Umbilical cord (tissue), 2 donors: Measurements from ENCODE around the gene CEACAM19. TPM values are rescaled to one million over a fixed set of nuclear protein-coding genes. Genes with fewer than 3 reads are reported as not detected.

Source experiments
- DNase-seq: peaks from one replicate; pipeline ENCODE4 v3.0.0-alpha.2; 2015; ENCODE audit warnings: low spot score
- total RNA-seq: library from RNA; depleted of rRNA; stranded (reverse); fragments of >200 nt; gene quantifications from one replicate; pipeline ENCODE4 v1.2.3, GENCODE V29; 2014; ENCODE audit warnings: low replicate concordance; ENCODE audit not compliant: insufficient read depth

The CEACAM19 gene
- total RNA-seq, 1 donor from 2014 or later: not detected

- no peak for DNase-seq
These were observed 51.1 kb downstream of the CEACAM19 start for GRCh38 chr19:44722131-44723121.

GRCh38 chr19:44723299-44723951 is 52.1 kb downstream of the CEACAM19 start:
- no peak for DNase-seq

DNA sequence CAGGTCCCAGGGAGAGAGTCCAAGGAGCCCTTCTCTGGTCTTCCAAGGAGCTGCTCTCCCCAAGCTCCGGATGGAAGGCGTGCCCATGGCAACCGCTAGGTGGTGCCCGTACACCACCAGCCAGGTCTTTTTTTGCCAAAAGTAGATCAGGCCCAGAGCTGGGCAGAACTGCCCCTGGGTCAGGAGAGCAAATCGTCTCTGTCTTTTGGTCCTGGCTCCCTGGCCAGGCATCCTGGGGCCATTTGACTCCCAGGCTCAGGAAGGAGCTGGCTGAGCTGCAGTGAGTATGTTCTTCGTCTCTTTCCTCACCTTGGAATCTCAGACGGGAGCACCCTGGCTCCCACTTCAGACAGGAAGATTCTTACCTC is 52.7 kb downstream of the CEACAM19 start:
- DNase-seq: peak; percentile 81

DNA sequence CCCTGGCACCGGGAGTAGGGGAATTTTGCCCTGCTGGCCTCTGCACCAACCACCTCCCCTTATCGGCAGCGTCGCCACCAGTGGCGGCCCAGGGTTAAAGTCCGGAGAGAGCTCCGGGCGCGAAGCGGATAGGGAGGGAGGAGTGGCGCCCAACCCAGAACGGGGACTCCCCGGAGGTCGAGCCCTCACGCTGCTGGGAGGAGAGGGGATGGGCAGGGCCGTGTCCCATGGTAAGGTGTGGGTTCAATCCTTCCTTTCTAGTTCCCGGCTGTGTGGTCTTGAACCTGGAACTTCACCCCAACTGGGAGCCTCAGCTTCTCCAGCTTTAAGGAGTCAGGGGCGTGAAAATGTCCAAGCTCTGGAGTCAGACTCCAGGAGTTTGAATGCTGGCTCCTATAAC is 54.0 kb downstream of the CEACAM19 start:
- DNase-seq: no peak

DNA sequence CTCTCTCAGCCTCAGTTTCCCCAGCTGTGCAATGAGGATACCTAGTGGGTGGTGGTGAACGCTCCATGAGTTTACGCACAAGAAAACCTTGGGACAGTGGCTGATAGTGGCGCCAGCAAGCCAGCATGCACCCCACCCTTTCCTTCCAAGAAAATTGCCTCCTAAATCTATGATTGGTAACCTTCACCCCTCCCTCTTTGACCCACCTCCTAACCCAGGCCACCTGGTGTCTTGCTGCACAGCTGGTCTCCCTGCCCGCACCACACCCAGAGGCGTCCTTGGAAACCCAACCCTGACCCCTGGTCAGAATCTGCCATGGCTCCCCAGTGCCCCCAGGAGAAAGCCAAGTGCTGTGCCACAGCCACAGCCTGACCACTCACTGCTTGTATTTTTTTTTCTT is 54.4 kb downstream of the CEACAM19 start:
- DNase-seq: no peak

- DNase-seq: no peak
These were observed 55.2 kb downstream of the CEACAM19 start for GRCh38 chr19:44726465-44726864.

DNA sequence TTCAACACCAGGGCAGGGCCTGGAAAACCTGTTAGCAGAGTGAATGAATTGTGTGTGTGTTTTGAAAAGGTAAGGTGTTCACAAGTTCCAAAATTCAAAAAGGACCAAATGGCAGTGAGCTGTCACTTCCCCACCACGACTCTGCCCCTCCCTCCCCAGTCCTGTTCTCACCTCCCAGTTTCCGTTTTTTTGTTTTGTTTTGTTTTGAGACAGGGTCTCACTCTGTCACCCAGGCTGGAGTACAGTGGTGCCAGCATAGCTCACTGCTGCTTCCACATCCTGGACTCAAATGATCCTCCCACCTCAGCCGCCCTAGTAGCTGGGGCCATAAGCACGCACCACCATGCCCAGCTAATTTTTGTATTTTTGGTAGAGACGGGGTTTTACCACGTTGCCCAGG is 56.9 kb downstream of the CEACAM19 start:
- no peak for DNase-seq

DNA sequence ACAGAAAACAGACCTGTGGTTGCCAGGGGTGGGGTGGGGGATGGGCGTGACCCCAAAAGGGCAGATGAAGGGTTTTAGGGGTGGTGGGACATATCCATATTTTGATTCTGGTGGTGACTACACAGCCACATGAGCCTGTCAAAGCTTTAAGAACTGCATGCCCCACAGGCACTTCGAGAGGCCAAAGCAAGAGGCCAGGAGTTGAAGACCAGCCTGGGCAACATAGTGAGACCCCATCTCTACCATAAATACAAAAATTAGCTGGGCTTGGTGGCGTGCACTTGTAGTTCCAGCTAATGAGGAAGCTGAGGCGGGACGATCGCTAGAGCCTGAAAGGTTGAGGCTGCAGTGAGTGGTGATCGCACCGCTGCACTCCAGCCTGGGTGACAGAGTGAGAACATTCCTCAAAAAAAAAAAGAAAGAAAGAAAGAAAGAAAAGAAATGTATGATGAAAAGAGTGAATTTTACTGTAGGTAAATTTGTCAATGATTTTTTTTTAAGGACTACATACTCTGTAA is 58.3 kb downstream of the CEACAM19 start:
- no peak for DNase-seq

GRCh38 chr19:44731081-44731480 is 59.8 kb downstream of the CEACAM19 start:
- DNase-seq: no peak

DNA sequence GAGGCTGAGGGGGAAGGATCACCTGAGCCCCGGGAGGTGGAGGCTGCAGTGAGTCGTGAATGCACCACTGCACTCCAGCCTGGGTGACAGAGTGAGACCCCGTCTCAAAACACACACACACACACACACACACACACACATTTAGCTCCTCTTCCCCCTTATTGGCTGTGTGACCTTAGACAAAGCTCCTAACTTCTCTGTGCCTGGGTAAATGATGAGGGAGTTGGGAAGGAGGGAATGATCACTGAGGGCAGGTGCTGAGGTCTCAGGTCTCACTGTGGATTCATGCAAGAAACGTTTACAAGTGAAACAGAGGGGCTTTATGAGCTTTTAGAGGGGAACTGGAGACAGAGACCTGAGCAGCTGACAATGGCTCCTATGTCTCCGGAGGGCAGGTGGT is 60.3 kb downstream of the CEACAM19 start:
- DNase-seq: no peak

DNA sequence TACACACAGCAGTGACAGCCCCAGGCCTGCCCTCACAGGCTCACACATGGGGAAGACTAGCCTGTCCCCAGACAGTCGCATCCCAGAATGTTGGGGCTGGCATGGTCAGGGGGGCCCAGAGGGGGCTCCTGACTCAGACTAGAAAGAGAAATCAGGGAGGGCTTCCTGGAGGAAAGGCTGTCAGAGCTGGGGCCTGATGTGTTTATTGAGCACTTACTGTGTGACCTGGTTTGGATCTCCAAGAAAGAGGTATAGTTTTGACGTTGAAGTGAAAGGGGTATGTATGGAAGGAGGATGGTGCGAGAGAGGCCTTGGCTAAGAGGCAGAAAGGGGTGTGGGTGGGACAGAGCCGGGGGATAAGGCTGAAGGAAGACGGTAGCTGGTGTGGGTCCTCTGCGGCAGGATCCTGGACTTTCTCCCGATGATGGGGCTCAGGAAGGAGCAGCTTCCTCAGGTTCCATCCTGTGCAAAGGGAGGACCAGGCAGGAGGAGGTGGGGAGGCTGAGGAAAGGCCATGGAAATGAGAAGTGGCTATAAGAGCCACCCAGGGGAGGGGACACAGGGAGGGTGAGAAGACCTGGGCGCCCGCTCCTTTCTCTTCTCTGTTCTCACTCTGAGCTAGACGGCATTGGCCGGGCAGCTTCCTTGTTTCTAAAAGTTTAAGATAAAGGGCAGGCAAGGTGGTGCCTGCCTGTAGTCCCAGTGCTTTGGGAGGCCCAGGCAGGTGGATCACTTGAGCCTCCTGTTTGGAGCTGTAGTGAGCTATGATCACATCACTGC is 61.1 kb downstream of the CEACAM19 start:
- no peak for DNase-seq

Other genes with a start within 250 kb of the CEACAM19 start
- gene ZNF229, start 223.0 kb upstream of the CEACAM19 start, total RNA-seq: 4.1 TPM
- 15.9 TPM for gene ZNF180, start 171.0 kb upstream of the CEACAM19 start, total RNA-seq
- gene CEACAM20, start 141.8 kb upstream of the CEACAM19 start, total RNA-seq: not detected
- not detected for gene IGSF23, start 57.9 kb upstream of the CEACAM19 start, total RNA-seq
- 38.0 TPM for gene PVR, start 27.6 kb upstream of the CEACAM19 start, total RNA-seq
- not detected for gene CEACAM16, start 27.7 kb downstream of the CEACAM19 start, total RNA-seq
- 1.2 TPM for gene BCL3, start 77.2 kb downstream of the CEACAM19 start, total RNA-seq
- gene CBLC, start 106.4 kb downstream of the CEACAM19 start, total RNA-seq: 4.1 TPM
- gene BCAM, start 137.6 kb downstream of the CEACAM19 start, total RNA-seq: 22.6 TPM
- gene NECTIN2, start 174.8 kb downstream of the CEACAM19 start, total RNA-seq: 52.0 TPM
- gene TOMM40, start 219.8 kb downstream of the CEACAM19 start, total RNA-seq: 14.9 TPM
- gene APOE, start 234.3 kb downstream of the CEACAM19 start, total RNA-seq: 53.4 TPM
- gene APOC1, start 243.1 kb downstream of the CEACAM19 start, total RNA-seq: not detected